Measurements from ENCODE around the gene GUSB. TPM values are rescaled to one million over a fixed set of nuclear protein-coding genes. Genes with fewer than 3 reads are reported as not detected.

The GUSB gene
- polyA plus RNA-seq, 1 of the 3 experiments (the other 2 are of a cell fraction) = 96.9 TPM

DNA sequence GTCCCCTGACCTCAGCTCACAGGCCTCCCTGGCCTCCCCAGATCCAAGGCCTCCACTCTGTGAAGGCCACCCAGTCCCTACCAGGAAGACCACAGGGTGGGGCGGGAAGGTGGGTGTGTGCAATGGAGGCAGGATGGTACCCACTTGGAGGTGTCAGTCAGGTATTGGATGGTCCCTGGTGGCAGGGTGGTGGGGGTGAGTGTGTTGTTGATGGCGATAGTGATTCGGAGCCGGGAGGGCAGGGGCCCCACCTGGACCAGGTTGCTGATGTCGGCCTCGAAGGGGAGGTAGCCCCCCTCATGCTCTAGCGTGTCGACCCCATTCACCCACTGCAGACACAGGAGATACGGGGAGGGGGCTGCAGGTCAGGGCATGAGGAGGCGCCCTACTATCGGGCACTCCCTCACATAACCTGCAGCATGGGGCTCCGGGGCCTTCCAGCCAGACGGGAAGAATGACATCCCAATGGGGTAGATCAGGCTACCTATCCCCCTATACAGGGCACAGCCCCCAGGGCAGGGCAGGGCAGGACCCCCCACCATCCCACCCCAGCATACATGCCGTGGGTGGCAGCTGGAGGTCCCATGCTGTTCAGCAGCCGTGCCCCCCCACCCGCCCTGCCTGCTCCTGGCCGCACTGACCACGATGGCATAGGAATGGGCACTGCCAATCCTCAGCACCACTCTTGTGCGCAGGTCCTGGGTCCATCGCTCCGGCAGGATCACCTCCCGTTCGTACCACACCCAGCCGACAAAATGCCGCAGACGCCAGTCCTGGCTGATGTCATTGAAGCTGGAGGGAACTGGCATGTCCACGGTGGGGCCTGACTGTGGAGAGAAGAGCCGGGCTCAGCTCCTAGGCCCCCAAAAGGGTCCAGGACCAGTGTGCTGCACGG lies 2.2 kb downstream of the GUSB start:
- Histone ChIP-seq H3K79me2 (ENCODE audit: insufficient read depth) (peaks cover 35% of the 10 kb centered on the region), H3F3A (replicated peaks; ENCODE audit: insufficient read depth) (no peaks in the 10 kb centered on the region), H3K27ac (ENCODE audit: low read depth in 2 of 2, low read length in 1 of 2) (no peak overlapping the region), H3K4me3 (ENCODE audit: low read depth in 2 of 2, low read length in 1 of 2) (peak overlapping the region in 1 of 2 experiments; percentile 99; a peak in 1 of 4 replicates), H3K4me1 (ENCODE audit: control insufficient read depth in 1 of 2, insufficient read depth in 2 of 2, low read depth in 1 of 2, low read length in 1 of 2) (peaks cover 13 to 15% of the 10 kb centered on the region in 2 experiments; a peak in 1 of 4 replicates), H3K4me2 (peak overlapping the region; percentile 99; the same call in 1 of the 2 replicates), H3K27me3 (ENCODE audit: insufficient read depth) (no peaks in the 10 kb centered on the region), H3K36me3 (replicated peaks in 1 of 2; ENCODE audit: control insufficient read depth in 1 of 2, insufficient read depth in 2 of 2, low read length in 1 of 2) (peaks cover 9 to 10% of the 10 kb centered on the region in 2 experiments), H3K9ac (peak overlapping the region; percentile 79; the same call in 1 of the 2 replicates), H3K9me2 (no peaks in the 10 kb centered on the region), H2AFZ (ENCODE audit: low read depth) (no peak overlapping the region), H4K20me1 (ENCODE audit: insufficient read depth) (peaks cover 13% of the 10 kb centered on the region; the same call in 1 of the 2 replicates), H3K9me3 (no peaks in the 10 kb centered on the region)
- CTCF ChIA-PET = interaction anchor here (1.4 kb wide), 1 partner anchor 12 kb away, joined by 4 read pairs; no protein-coding TSS in a partner anchor
- TF ChIP-seq TEAD4 (IDR thresholded peaks at IDR 0.05; ENCODE audit: borderline replicate concordance, insufficient read depth) (no peak), NFIC (IDR thresholded peaks at IDR 0.05; ENCODE audit: borderline replicate concordance) (no peak), RFX5 (IDR thresholded peaks at IDR 0.05; ENCODE audit: low read length) (no peak), POLR2AphosphoS5 (IDR thresholded peaks at IDR 0.05; ENCODE audit: low read depth, low read length) (no peak), MEF2A (IDR thresholded peaks at IDR 0.05; ENCODE audit: borderline replicate concordance, low read depth) (no peak), RXRA (IDR thresholded peaks at IDR 0.05; ENCODE audit: borderline replicate concordance, low read depth) (no peak), TAF1 (IDR thresholded peaks at IDR 0.05; ENCODE audit: borderline replicate concordance, low read depth, low read length) (no peak), SMC3 (IDR thresholded peaks at IDR 0.05; ENCODE audit: low read depth, low read length) (no peak), EP300 (IDR thresholded peaks at IDR 0.05; ENCODE audit: borderline replicate concordance in 1 of 2, low read depth in 1 of 2, low read length in 1 of 2) (no peak), FOSL2 (IDR thresholded peaks at IDR 0.05; ENCODE audit: borderline replicate concordance, low read depth) (no peak), ELF1 (IDR thresholded peaks at IDR 0.05) (no peak)
- TF ChIP-seq, protein P1, sequence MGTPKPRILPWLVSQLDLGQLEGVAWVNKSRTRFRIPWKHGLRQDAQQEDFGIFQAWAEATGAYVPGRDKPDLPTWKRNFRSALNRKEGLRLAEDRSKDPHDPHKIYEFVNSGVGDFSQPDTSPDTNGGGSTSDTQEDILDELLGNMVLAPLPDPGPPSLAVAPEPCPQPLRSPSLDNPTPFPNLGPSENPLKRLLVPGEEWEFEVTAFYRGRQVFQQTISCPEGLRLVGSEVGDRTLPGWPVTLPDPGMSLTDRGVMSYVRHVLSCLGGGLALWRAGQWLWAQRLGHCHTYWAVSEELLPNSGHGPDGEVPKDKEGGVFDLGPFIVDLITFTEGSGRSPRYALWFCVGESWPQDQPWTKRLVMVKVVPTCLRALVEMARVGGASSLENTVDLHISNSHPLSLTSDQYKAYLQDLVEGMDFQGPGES (IDR thresholded peaks at IDR 0.05; ENCODE audit: low read depth, low read length) = no peak
- TF ChIP-seq, protein P2, sequence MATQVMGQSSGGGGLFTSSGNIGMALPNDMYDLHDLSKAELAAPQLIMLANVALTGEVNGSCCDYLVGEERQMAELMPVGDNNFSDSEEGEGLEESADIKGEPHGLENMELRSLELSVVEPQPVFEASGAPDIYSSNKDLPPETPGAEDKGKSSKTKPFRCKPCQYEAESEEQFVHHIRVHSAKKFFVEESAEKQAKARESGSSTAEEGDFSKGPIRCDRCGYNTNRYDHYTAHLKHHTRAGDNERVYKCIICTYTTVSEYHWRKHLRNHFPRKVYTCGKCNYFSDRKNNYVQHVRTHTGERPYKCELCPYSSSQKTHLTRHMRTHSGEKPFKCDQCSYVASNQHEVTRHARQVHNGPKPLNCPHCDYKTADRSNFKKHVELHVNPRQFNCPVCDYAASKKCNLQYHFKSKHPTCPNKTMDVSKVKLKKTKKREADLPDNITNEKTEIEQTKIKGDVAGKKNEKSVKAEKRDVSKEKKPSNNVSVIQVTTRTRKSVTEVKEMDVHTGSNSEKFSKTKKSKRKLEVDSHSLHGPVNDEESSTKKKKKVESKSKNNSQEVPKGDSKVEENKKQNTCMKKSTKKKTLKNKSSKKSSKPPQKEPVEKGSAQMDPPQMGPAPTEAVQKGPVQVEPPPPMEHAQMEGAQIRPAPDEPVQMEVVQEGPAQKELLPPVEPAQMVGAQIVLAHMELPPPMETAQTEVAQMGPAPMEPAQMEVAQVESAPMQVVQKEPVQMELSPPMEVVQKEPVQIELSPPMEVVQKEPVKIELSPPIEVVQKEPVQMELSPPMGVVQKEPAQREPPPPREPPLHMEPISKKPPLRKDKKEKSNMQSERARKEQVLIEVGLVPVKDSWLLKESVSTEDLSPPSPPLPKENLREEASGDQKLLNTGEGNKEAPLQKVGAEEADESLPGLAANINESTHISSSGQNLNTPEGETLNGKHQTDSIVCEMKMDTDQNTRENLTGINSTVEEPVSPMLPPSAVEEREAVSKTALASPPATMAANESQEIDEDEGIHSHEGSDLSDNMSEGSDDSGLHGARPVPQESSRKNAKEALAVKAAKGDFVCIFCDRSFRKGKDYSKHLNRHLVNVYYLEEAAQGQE (IDR thresholded peaks at IDR 0.05; ENCODE audit: low read depth, low read length) = no peak
- TF ChIP-seq, protein P3, sequence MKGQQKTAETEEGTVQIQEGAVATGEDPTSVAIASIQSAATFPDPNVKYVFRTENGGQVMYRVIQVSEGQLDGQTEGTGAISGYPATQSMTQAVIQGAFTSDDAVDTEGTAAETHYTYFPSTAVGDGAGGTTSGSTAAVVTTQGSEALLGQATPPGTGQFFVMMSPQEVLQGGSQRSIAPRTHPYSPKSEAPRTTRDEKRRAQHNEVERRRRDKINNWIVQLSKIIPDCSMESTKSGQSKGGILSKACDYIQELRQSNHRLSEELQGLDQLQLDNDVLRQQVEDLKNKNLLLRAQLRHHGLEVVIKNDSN (IDR thresholded peaks at IDR 0.05; ENCODE audit: borderline replicate concordance, low read depth) = no peak
- TF ChIP-seq, protein P4, sequence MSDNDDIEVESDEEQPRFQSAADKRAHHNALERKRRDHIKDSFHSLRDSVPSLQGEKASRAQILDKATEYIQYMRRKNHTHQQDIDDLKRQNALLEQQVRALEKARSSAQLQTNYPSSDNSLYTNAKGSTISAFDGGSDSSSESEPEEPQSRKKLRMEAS (IDR thresholded peaks at IDR 0.05; ENCODE audit: low read depth) = no peak
- TF ChIP-seq, protein P5, sequence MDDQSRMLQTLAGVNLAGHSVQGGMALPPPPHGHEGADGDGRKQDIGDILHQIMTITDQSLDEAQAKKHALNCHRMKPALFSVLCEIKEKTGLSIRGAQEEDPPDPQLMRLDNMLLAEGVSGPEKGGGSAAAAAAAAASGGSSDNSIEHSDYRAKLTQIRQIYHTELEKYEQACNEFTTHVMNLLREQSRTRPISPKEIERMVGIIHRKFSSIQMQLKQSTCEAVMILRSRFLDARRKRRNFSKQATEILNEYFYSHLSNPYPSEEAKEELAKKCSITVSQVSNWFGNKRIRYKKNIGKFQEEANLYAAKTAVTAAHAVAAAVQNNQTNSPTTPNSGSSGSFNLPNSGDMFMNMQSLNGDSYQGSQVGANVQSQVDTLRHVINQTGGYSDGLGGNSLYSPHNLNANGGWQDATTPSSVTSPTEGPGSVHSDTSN (IDR thresholded peaks at IDR 0.05) = no peak
- POLR2A ChIA-PET = no interaction called here
- WGBS (ENCODE audit: low lambda C conversion rate) = 95% methylated on average over 28 of the region's 29 CpGs
- no peak for DNase-seq
